Smooth muscle cell (in vitro differentiated cells): ENCODE results near the gene ITGB6. TPM values are rescaled to one million over a fixed set of nuclear protein-coding genes. Genes with fewer than 3 reads are reported as not detected.

Experiments
- DNase-seq: peaks from one replicate; lab custom pipeline; 2025; ENCODE audit not compliant: unreplicated experiment; lab: John Stamatoyannopoulos, UW
- H2AFZ ChIP-seq: fragments of 200-600 bp; sonication (generic); 2 replicates; pipeline ENCODE4 v1.6.0; 2016; ENCODE audit warnings: antibody characterized with exemption, low read depth, mild to moderate bottlenecking
- H3F3A ChIP-seq: fragments of 200-600 bp; sonication (generic); 2 replicates; pipeline ENCODE4 v1.6.0; 2017; ENCODE audit warnings: antibody characterized with exemption, low read depth
- H3K27ac ChIP-seq: fragments of 200-600 bp; sonication (generic); 2 replicates; pipeline ENCODE4 v1.5.1; 2016; ENCODE audit warnings: low read depth, mild to moderate bottlenecking
- H3K27me3 ChIP-seq: fragments of 200-600 bp; sonication (generic); 2 replicates; pipeline ENCODE4 v1.6.1; 2016; ENCODE audit warnings: low read depth, mild to moderate bottlenecking
- H3K36me3 ChIP-seq: fragments of 200-600 bp; sonication (generic); 2 replicates; pipeline ENCODE4 v1.5.1; 2016; ENCODE audit warnings: low read depth
- H3K4me1 ChIP-seq: fragments of 200-600 bp; sonication (generic); 2 replicates; pipeline ENCODE4 v1.5.1; 2016; ENCODE audit warnings: low read depth
- H3K4me2 ChIP-seq: fragments of 200-600 bp; sonication (generic); 2 replicates; pipeline ENCODE4 v1.6.0; 2016; ENCODE audit warnings: mild to moderate bottlenecking
- H3K4me3 ChIP-seq: fragments of 200-600 bp; sonication (generic); 2 replicates; pipeline ENCODE4 v1.5.1; 2016; ENCODE audit warnings: mild to moderate bottlenecking
- H3K79me2 ChIP-seq: fragments of 200-600 bp; sonication (generic); 2 replicates; pipeline ENCODE4 v1.6.0; 2016; ENCODE audit warnings: low read depth, mild to moderate bottlenecking
- H3K9ac ChIP-seq: fragments of 200-600 bp; sonication (generic); 2 replicates; pipeline ENCODE4 v1.6.0; 2016; ENCODE audit warnings: low read depth
- H3K9me3 ChIP-seq: fragments of 200-600 bp; sonication (generic); replicated peaks from 2 replicates; pipeline ENCODE4 v1.5.1; 2016; ENCODE audit warnings: low read depth
- H4K20me1 ChIP-seq: fragments of 200-600 bp; sonication (generic); 2 replicates; pipeline ENCODE4 v1.6.0; 2016; ENCODE audit warnings: low read depth
- WGBS: methylation state at CpG from one replicate; pipeline ENCODE4 v1.1.7; 2016; ENCODE audit warnings: low lambda C conversion rate; 5-methylcytosine and 5-hydroxymethylcytosine counted together
- polyA plus RNA-seq: library from polyadenylated mRNA; unstranded; fragments of >200 nt; fragmentation: Nextera tagmentation; extraction: Ambion mirVana; gene quantifications from 2 replicates; pipeline ENCODE4 v1.2.1, GENCODE V29; 2016
- total RNA-seq: library from RNA; depleted of rRNA; stranded (reverse); fragments of >200 nt; gene quantifications from 2 replicates; pipeline ENCODE4 v1.2.3, GENCODE V29; 2014
- TF ChIP-seq, protein P1 (sequence below): fragments of 200-600 bp; sonication (generic); IDR thresholded peaks from 2 replicates; pipeline ENCODE4 v1.5.1; 2017; ENCODE audit warnings: borderline replicate concordance, mild to moderate bottlenecking, antibody characterized with exemption; ENCODE audit not compliant: insufficient read depth, poor library complexity, severe bottlenecking

Gene ITGB6
- total and polyA plus RNA-seq, 2 experiments from 2014 or later = 15.2 to 181 TPM

DNA sequence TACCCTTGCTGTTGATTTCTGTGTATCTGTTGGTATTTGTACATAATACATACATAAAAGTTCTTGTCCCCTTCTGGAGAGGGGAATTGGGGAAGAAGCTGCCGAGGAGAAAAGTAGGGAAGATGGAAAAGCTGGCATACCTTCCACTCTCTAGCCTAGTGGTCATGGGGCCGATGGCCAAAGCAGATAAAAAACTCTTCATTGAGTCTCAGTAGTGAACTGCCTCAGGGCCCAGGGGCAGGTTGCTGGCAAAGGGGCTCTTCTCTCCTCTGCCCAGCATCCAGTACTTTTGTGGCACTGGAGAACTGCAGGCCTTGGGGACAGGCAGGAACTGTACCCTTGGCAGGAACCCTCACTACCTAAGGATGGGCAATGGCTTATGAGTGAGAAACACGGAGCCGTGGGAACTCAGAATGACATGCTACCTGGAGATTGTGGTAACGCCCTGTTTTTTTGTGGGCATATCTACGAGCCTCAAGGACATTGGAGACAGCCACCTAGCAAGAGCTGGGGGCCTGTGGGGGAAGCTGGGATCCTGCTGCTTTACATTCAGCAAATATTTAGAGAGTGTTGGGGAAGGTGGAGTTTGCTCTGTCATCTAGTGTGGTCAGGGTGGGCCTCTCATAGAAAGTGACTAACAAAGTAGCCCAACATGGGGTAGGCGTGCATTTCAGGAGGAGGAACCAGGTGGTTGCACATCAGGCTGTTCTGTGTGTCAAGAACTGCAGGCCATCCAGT is 22.6 kb upstream of the ITGB6 start:
- Histone ChIP-seq H3K9ac (peak overlapping the region; percentile 64), H3F3A (peaks cover 37% of the 10 kb centered on the region), H3K9me3 (no peaks in the 10 kb centered on the region), H3K27me3 (no peaks in the 10 kb centered on the region), H3K4me2 (peak overlapping the region; percentile 16), H3K36me3 (no peaks in the 10 kb centered on the region), H3K4me3 (no peak overlapping the region), H3K79me2 (no peaks in the 10 kb centered on the region), H3K27ac (peak overlapping the region; percentile 97), H2AFZ (no peak overlapping the region), H4K20me1 (no peaks in the 10 kb centered on the region), H3K4me1 (peaks cover 15% of the 10 kb centered on the region)
- WGBS = 78% methylated on average over 7 of the region's 7 CpGs
- DNase-seq = no peak
- TF ChIP-seq, protein P1, sequence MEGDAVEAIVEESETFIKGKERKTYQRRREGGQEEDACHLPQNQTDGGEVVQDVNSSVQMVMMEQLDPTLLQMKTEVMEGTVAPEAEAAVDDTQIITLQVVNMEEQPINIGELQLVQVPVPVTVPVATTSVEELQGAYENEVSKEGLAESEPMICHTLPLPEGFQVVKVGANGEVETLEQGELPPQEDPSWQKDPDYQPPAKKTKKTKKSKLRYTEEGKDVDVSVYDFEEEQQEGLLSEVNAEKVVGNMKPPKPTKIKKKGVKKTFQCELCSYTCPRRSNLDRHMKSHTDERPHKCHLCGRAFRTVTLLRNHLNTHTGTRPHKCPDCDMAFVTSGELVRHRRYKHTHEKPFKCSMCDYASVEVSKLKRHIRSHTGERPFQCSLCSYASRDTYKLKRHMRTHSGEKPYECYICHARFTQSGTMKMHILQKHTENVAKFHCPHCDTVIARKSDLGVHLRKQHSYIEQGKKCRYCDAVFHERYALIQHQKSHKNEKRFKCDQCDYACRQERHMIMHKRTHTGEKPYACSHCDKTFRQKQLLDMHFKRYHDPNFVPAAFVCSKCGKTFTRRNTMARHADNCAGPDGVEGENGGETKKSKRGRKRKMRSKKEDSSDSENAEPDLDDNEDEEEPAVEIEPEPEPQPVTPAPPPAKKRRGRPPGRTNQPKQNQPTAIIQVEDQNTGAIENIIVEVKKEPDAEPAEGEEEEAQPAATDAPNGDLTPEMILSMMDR = no peak

DNA sequence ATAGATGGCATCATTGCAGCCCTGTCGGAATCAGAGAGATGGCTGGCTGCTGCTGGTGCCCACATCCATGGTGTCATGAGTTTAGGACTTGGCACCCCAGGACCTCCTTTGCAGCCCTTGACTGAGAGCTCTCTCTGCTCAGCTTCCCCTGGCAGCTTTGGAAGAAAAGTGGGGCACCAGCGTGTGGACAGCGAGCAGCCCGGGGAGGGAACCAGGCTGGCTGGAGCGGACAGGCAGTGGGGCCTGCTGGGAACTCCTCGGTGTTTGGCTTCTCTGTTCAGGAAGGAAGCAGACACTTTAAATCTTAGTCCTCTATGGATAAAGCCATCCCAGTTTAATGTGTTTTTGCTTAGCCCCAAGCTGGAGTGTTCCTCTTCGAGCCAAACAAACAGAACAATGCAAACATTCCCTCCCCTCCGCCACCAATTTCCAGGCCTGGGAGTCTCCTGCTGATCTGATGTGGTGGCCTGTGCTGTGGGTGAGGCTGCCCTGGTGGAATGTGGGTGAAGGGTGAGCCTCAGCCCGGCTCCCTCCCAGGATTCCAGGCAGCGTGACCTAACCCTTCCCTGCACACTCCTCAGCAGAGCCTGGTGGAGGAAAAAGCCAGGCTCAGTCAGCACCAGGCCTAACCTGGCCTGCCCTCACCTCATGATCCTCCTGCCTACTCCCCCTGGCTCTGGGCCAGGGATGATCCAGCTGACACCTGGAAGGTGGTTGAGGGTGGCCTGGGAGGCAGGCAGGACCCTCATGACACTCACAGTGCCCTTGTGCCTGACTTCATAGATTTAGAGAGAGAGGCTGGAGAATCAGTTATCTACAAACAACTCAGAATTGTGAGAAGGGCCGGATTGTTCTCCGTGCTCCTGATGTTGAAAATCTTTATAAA is 21.6 kb upstream of the ITGB6 start:
- Histone ChIP-seq H4K20me1 (no peaks in the 10 kb centered on the region), H3K27ac (peak overlapping the region; percentile 97), H2AFZ (peak overlapping the region; percentile 79), H3K4me1 (peaks cover 5% of the 10 kb centered on the region), H3F3A (peaks cover 30% of the 10 kb centered on the region), H3K27me3 (no peaks in the 10 kb centered on the region), H3K4me2 (peak overlapping the region; percentile 23), H3K79me2 (no peaks in the 10 kb centered on the region), H3K9me3 (no peaks in the 10 kb centered on the region), H3K4me3 (no peak overlapping the region), H3K36me3 (no peaks in the 10 kb centered on the region), H3K9ac (peak overlapping the region; percentile 64)
- WGBS = 48% methylated on average over 12 of the region's 12 CpGs
- no peak for DNase-seq
- TF ChIP-seq, protein P1 = no peak

- H3K4me2 ChIP-seq = no peak overlapping the region
- 58% methylated on average over 4 of the region's 4 CpGs for WGBS
Observed at GRCh38 chr2:160220545-160221009, 20.5 kb upstream of the ITGB6 start.

More at GRCh38 chr2:160220545-160221009, 20.5 kb upstream of the ITGB6 start:
- Histone ChIP-seq H3K4me3 (no peak overlapping the region), H3K4me1 (peaks cover 5% of the 10 kb centered on the region), H3K79me2 (no peaks in the 10 kb centered on the region), H3K27ac (peak overlapping the region; percentile 97), H4K20me1 (no peaks in the 10 kb centered on the region), H3K27me3 (no peaks in the 10 kb centered on the region), H2AFZ (no peak overlapping the region), H3K36me3 (no peaks in the 10 kb centered on the region), H3F3A (peaks cover 25% of the 10 kb centered on the region), H3K9ac (no peak overlapping the region), H3K9me3 (no peaks in the 10 kb centered on the region)
- DNase-seq = no peak
- TF ChIP-seq, protein P1 = no peak
